PC-9 (cell line): ENCODE measurements around the gene NDC1. TPM values are rescaled to one million over a fixed set of nuclear protein-coding genes. Genes with fewer than 3 reads are reported as not detected.

Experiments used
- BruUV-seq: library from RNA; stranded (reverse); fragments of 400-500 nt; replicated peaks from 2 replicates; lab custom pipeline; 2021; lab: Mats Ljungman, UMichigan
- CTCF ChIA-PET: fragments of 300-600 bp; sonication (Branson Sonifier 250); formaldehyde crosslinking; loops from one replicate; lab custom pipeline; 2022; ENCODE audit warnings: antibody characterized with exemption; lab: Charles Lee
- POLR2A ChIA-PET: fragments of 300-600 bp; sonication (Branson Sonifier 250); formaldehyde crosslinking; loops from one replicate; lab custom pipeline; 2022; ENCODE audit warnings: antibody characterized with exemption; ENCODE audit not compliant: unreplicated experiment; lab: Charles Lee
- DNase-seq, 2 experiments: peaks; one replicate each; pipeline versions ENCODE4 v3.0.0 to v3.0.0-alpha.2; 2015 to 2022; ENCODE audit warnings: mixed read lengths in 1 of 2
- H2AFZ ChIP-seq: fragments of 200-600 bp; sonication (generic); 2 replicates; pipeline ENCODE4 v1.8.1; 2017; ENCODE audit warnings: antibody characterized with exemption
- H3F3A ChIP-seq: fragments of 200-600 bp; sonication (generic); 2 replicates; pipeline ENCODE4 v1.8.1; 2017; ENCODE audit warnings: antibody characterized with exemption, mild to moderate bottlenecking, low read depth; ENCODE audit not compliant: insufficient read depth
- H3K27ac ChIP-seq: fragments of 200-600 bp; sonication (generic); 2 replicates; pipeline ENCODE4 v1.6.1; 2016; ENCODE audit warnings: mixed run types
- H3K27me3 ChIP-seq: fragments of 200-600 bp; sonication (generic); 2 replicates; pipeline ENCODE4 v1.6.1; 2016; ENCODE audit warnings: low read depth, mixed run types; ENCODE audit not compliant: insufficient read depth
- H3K36me3 ChIP-seq: fragments of 200-600 bp; sonication (generic); 2 replicates; pipeline ENCODE4 v1.6.1; 2016; ENCODE audit warnings: low read depth, mixed run types
- H3K4me1 ChIP-seq: fragments of 200-600 bp; sonication (generic); replicated peaks from 2 replicates; pipeline ENCODE4 v1.6.1; 2016; ENCODE audit warnings: mixed run types; ENCODE audit not compliant: insufficient read depth
- H3K4me2 ChIP-seq: fragments of 200-600 bp; sonication (generic); 2 replicates; pipeline ENCODE4 v1.6.1; 2017; ENCODE audit warnings: mixed run types
- H3K4me3 ChIP-seq: fragments of 200-600 bp; sonication (generic); 2 replicates; pipeline ENCODE4 v1.6.1; 2016; ENCODE audit warnings: mixed run types
- H3K79me2 ChIP-seq: fragments of 200-600 bp; sonication (generic); 2 replicates; pipeline ENCODE4 v1.6.1; 2017; ENCODE audit warnings: low read depth, mixed run types
- H3K9me2 ChIP-seq: fragments of 200-600 bp; sonication (generic); 2 replicates; pipeline ENCODE4 v1.8.1; 2017; ENCODE audit warnings: mild to moderate bottlenecking; ENCODE audit not compliant: insufficient read depth
- H3K9me3 ChIP-seq: fragments of 200-600 bp; sonication (generic); 2 replicates; pipeline ENCODE4 v1.8.1; 2016; ENCODE audit warnings: low read depth; ENCODE audit not compliant: insufficient read depth
- H4K20me1 ChIP-seq: fragments of 200-600 bp; sonication (generic); 2 replicates; pipeline ENCODE4 v1.8.1; 2017; ENCODE audit not compliant: insufficient read depth
- EZH2 ChIP-seq: fragments of 200-600 bp; sonication (generic); IDR thresholded peaks from 2 replicates; pipeline ENCODE4 v1.8.0; 2017; ENCODE audit warnings: antibody characterized with exemption, low read depth
- intact Hi-C: fragments of 100-400 bp; cut with micrococcal nuclease; formaldehyde crosslinking; loops from one replicate; pipeline ENCODE4 v1.10.0; 2022; ENCODE audit not compliant: unreplicated experiment
- total RNA-seq: library from RNA; stranded (reverse); gene quantifications from 2 replicates; pipeline ENCODE4 v1.2.3, GENCODE V29; 2021
- TF ChIP-seq, protein P1 (sequence below): fragments of 200-600 bp; sonication (generic); conservative IDR thresholded peaks from 2 replicates; pipeline ENCODE4 v1.6.1; 2017; ENCODE audit warnings: mixed run types, antibody characterized with exemption, mild to moderate bottlenecking, moderate library complexity

Gene NDC1
- total RNA-seq, 1 experiment from 2014 or later = 47.6 TPM

DNA sequence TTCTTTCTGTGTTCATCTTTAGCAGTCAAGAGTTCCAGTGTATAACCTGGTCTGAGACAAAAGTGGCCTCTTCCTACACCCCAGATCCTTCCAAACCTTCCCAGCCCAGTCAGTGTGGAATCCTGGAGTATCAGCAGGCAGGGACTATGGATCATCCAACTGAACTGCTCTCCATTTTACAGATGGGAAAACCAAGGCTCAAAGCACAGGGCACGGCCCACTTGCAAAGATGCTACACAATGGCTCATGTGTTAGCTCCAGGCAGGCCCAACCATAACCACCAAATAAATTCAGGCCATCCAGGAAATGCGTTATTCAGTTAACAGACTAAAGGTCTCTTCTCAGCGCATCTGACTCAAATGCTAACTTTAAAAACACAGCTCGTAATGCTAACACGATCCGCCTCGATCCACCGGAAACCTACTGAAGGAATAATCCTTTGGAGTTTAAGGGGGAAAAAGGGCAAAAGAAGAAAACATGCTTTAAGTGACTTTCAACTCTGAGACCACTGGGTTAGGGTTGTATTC, 106.3 kb downstream of the NDC1 start:
- Histone ChIP-seq H3F3A (no peaks in the 10 kb centered on the region), H3K27ac (no peak overlapping the region), H3K9me3 (no peaks in the 10 kb centered on the region), H4K20me1 (no peaks in the 10 kb centered on the region), H3K79me2 (no peaks in the 10 kb centered on the region), H2AFZ (no peak overlapping the region), H3K27me3 (peaks cover 63% of the 10 kb centered on the region), H3K4me1 (no peaks in the 10 kb centered on the region), H3K9me2 (no peaks in the 10 kb centered on the region), H3K4me2 (no peak overlapping the region), H3K36me3 (no peaks in the 10 kb centered on the region), H3K4me3 (no peak overlapping the region)
- intact Hi-C loops = no loop called here
- ChIA-PET CTCF (interaction anchor here (0.7 kb wide), 1 partner anchor 244 kb away, joined by 3 read pairs; no protein-coding TSS in a partner anchor), POLR2A (no interaction called here)
- no peak for TF ChIP-seq EZH2
- TF ChIP-seq, protein P1, sequence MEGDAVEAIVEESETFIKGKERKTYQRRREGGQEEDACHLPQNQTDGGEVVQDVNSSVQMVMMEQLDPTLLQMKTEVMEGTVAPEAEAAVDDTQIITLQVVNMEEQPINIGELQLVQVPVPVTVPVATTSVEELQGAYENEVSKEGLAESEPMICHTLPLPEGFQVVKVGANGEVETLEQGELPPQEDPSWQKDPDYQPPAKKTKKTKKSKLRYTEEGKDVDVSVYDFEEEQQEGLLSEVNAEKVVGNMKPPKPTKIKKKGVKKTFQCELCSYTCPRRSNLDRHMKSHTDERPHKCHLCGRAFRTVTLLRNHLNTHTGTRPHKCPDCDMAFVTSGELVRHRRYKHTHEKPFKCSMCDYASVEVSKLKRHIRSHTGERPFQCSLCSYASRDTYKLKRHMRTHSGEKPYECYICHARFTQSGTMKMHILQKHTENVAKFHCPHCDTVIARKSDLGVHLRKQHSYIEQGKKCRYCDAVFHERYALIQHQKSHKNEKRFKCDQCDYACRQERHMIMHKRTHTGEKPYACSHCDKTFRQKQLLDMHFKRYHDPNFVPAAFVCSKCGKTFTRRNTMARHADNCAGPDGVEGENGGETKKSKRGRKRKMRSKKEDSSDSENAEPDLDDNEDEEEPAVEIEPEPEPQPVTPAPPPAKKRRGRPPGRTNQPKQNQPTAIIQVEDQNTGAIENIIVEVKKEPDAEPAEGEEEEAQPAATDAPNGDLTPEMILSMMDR = no peak
- BruUV-seq = no TSS peak
- DNase-seq = no peak

DNA sequence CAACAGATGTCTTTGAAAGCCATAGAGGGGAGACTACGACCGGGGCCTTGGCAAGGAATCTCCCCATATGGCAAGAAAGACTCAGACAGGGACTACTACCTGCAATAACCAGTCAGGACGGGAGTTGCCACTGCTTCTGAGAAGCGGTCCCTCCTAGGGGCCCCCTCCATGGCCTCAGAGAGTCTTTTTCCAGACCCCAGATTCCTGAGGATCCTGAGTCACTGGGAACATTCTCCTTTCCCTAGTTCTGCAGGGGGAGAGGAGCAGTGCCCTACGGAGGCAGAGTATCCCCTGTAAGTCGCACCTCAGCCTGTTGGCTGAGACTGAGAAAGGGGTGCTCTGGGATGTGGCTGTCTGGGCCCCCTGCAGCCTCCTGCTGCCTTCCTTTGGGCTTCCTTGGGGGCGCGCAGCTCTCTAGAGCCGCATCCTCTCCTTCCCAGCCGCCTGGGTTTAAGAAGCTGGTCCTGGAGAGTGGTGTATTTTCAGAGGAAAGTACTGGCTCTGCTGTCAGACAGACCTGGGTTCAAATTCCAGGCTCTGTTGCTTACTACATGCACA, 107.0 kb downstream of the NDC1 start:
- H3K9me2 ChIP-seq = no peaks in the 10 kb centered on the region
- TF ChIP-seq, protein P1 = no peak
- TF ChIP-seq EZH2 = no peak
- ChIA-PET CTCF (no interaction called here), POLR2A (no interaction called here)
- H3K27ac ChIP-seq = no peak overlapping the region
- H3K4me1 ChIP-seq = no peaks in the 10 kb centered on the region
- intact Hi-C loops = no loop called here
- H3K4me3 ChIP-seq = no peak overlapping the region
- peaks cover 61% of the 10 kb centered on the region for H3K27me3 ChIP-seq
- H4K20me1 ChIP-seq = no peaks in the 10 kb centered on the region
- no peaks in the 10 kb centered on the region for H3K36me3 ChIP-seq
- no peak overlapping the region for H3K4me2 ChIP-seq
- no peaks in the 10 kb centered on the region for H3K9me3 ChIP-seq
- H2AFZ ChIP-seq = no peak overlapping the region
- DNase-seq = no peak
- no peaks in the 10 kb centered on the region for H3F3A ChIP-seq
- no peaks in the 10 kb centered on the region for H3K79me2 ChIP-seq
- BruUV-seq = no TSS peak

DNA sequence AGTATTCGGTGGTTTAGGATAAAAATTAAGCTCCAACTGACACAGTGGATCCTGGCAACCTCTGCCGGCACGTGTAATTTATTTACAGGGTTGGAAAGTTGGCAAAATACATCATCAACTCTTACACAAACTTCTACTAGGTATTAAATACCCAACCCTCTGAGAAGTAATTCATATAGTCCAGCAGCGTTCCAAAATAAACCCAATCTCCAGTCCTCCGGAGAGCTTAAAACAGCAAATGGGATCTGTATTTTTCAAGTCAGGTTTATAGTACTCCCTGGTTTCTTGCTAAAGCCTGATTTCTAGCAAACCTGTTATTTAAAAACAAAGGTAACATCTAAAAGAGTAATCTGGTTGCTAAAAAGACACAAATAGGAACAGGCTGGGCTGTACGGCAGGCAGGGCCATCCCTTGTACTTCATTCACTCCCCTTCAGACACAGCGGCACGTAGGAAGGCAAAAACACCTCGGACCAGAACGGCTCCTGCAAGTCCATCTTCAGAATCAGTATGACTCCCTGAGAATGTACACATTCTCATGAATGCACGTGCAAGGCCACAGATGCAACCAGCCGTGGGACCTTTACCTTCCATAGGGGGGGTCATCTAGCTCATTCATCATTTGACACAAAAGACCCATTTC, 107.8 kb downstream of the NDC1 start:
- no peak for DNase-seq
- no peak overlapping the region for H3K4me3 ChIP-seq
- no peaks in the 10 kb centered on the region for H3F3A ChIP-seq
- H3K4me2 ChIP-seq = no peak overlapping the region
- no peak overlapping the region for H2AFZ ChIP-seq
- no TSS peak for BruUV-seq
- no peaks in the 10 kb centered on the region for H3K36me3 ChIP-seq
- H3K9me3 ChIP-seq = no peaks in the 10 kb centered on the region
- ChIA-PET CTCF (no interaction called here), POLR2A (no interaction called here)
- H3K27me3 ChIP-seq = peaks cover 65% of the 10 kb centered on the region
- no peaks in the 10 kb centered on the region for H4K20me1 ChIP-seq
- intact Hi-C loops = no loop called here
- TF ChIP-seq EZH2 = no peak
- TF ChIP-seq, protein P1 = no peak
- H3K79me2 ChIP-seq = no peaks in the 10 kb centered on the region
- no peaks in the 10 kb centered on the region for H3K4me1 ChIP-seq
- H3K9me2 ChIP-seq = no peaks in the 10 kb centered on the region
- H3K27ac ChIP-seq = no peak overlapping the region
